Measurements from ENCODE around the gene MALRD1. TPM values are rescaled to one million over a fixed set of nuclear protein-coding genes. Genes with fewer than 3 reads are reported as not detected.

MALRD1 gene
- total RNA-seq, 4 donors from 2014 or later, result 0.94 to 4.5 (median 2.3) TPM; not detected in 1

DNA sequence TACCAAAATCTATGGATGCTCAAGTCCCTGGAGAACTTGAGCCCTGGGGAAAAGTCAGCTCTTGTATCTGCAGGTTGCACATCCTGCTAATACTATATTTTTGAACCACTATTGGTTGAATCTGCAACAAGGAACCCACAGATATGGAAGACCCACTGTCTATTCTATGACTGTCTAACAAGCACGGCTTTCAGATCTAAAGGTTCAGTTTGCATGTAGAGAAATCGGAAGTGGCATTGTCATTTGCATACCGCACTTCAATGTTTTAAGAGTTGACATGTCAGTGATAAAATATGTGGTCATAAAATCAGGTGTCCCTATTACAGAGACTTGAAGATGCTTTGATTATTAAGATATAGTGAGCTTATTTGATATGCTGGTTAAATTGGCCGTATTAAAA lies 95.6 kb downstream of the MALRD1 start:
- no peaks in the 10 kb centered on the region for H3K9me3 ChIP-seq
- H3K4me1 ChIP-seq, result no peaks in the 10 kb centered on the region
- TF ChIP-seq, protein P1, sequence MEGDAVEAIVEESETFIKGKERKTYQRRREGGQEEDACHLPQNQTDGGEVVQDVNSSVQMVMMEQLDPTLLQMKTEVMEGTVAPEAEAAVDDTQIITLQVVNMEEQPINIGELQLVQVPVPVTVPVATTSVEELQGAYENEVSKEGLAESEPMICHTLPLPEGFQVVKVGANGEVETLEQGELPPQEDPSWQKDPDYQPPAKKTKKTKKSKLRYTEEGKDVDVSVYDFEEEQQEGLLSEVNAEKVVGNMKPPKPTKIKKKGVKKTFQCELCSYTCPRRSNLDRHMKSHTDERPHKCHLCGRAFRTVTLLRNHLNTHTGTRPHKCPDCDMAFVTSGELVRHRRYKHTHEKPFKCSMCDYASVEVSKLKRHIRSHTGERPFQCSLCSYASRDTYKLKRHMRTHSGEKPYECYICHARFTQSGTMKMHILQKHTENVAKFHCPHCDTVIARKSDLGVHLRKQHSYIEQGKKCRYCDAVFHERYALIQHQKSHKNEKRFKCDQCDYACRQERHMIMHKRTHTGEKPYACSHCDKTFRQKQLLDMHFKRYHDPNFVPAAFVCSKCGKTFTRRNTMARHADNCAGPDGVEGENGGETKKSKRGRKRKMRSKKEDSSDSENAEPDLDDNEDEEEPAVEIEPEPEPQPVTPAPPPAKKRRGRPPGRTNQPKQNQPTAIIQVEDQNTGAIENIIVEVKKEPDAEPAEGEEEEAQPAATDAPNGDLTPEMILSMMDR (IDR thresholded peaks at IDR 0.05), result no peak
- TF ChIP-seq POLR2A (IDR thresholded peaks at IDR 0.05), result no peak
- no peak for DNase-seq
- 86 to 94% methylated on average over 4 of the region's 4 CpGs for WGBS, 2 donors
- intact Hi-C loops (cut with DNase I), result no loop called here
- no peaks in the 10 kb centered on the region for H3K27me3 ChIP-seq
- H3K27ac ChIP-seq, result no peak overlapping the region
- no peak overlapping the region for H3K4me3 ChIP-seq (replicated peaks in 1 of 3)
- no peaks in the 10 kb centered on the region for H3K36me3 ChIP-seq

DNA sequence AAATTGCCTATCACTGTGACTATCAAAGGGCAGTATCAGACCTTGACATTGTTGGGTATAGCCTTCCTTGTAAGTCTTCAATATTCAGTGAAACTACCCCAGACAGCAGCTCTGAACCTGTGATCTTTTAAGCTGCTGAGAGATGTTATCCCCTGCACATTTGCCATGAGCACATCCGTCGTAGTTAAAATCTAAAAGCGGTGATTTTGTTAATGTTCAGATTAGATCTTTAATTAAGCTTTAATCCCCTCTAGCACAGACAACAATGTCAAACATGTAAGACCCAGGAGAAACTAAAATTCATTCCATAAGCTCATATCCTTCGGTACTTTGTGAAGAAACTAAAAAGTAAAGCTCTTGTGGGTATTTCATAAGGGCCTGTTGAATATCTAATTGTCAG lies 105.8 kb downstream of the MALRD1 start:
- intact Hi-C loops (cut with DNase I), result no loop called here
- H3K4me3 ChIP-seq (replicated peaks in 1 of 3), result no peak overlapping the region
- H3K27me3 ChIP-seq, result no peaks in the 10 kb centered on the region
- no peak overlapping the region for H3K27ac ChIP-seq
- DNase-seq, result no peak
- no peaks in the 10 kb centered on the region for H3K36me3 ChIP-seq
- H3K9me3 ChIP-seq, result no peaks in the 10 kb centered on the region
- H3K4me1 ChIP-seq, result no peaks in the 10 kb centered on the region
- TF ChIP-seq, protein P1 (IDR thresholded peaks at IDR 0.05), result no peak
- no peak for TF ChIP-seq POLR2A (IDR thresholded peaks at IDR 0.05)
- WGBS, 2 donors, result 73 to 88% methylated on average over 4 of the region's 4 CpGs

DNA sequence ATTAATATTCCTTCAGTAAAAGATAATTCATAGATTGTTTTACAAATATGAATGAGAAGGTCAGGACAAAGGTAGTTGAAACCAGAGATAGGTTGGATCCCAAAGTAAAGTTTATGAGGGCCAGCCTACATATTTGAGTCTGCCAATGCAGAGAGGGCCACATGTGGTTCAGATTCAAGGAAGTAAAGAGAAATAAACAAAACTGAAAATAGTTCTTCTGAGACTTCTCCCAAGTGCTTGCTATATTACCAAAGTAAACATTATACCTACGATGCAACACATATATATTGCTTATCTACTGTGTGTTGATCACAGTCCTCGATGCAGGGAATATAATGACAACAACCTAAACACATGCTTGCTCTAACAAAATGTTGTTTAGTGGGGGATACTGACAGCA lies 109.8 kb downstream of the MALRD1 start:
- 64 to 91% methylated on average over 2 of the region's 2 CpGs for WGBS, 2 donors
- TF ChIP-seq POLR2A (IDR thresholded peaks at IDR 0.05), result no peak
- TF ChIP-seq, protein P1 (IDR thresholded peaks at IDR 0.05), result no peak
- DNase-seq, result no peak
- intact Hi-C loops (cut with DNase I), result no loop called here
- H3K9me3 ChIP-seq, result no peaks in the 10 kb centered on the region
- H3K36me3 ChIP-seq, result no peaks in the 10 kb centered on the region
- H3K27me3 ChIP-seq, result no peaks in the 10 kb centered on the region
- H3K4me3 ChIP-seq (replicated peaks in 1 of 3), result no peak overlapping the region
- H3K27ac ChIP-seq, result no peak overlapping the region
- no peaks in the 10 kb centered on the region for H3K4me1 ChIP-seq

DNA sequence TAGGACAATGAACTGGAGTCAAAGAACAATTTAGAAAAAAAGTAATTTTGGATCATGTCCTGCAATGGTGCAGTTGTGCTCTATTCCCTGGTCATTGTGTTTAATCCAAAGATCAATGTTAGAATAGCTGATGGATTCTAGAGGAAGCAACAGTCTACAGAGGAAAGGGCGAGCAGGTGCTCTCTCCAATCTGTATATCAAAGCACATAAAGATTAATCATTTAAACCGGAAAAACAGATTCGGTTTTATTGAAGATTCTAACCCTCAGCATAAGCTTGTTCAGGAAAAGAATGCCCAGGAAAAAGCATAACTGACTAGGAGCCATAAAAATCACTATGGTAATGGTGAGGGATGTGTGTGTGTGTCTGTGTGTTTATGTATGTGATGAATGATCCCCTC lies 110.3 kb downstream of the MALRD1 start:
- Histone ChIP-seq H3K4me3 (replicated peaks in 1 of 3) (no peak overlapping the region), H3K36me3 (no peaks in the 10 kb centered on the region), H3K4me1 (no peaks in the 10 kb centered on the region), H3K27ac (no peak overlapping the region), H3K9me3 (no peaks in the 10 kb centered on the region), H3K27me3 (no peaks in the 10 kb centered on the region)
- 85 to 86% methylated on average over 3 of the region's 3 CpGs for WGBS, 2 donors
- TF ChIP-seq, protein P1 (IDR thresholded peaks at IDR 0.05), result no peak
- TF ChIP-seq POLR2A (IDR thresholded peaks at IDR 0.05), result no peak
- no peak for DNase-seq
- intact Hi-C loops (cut with DNase I), result no loop called here

DNA sequence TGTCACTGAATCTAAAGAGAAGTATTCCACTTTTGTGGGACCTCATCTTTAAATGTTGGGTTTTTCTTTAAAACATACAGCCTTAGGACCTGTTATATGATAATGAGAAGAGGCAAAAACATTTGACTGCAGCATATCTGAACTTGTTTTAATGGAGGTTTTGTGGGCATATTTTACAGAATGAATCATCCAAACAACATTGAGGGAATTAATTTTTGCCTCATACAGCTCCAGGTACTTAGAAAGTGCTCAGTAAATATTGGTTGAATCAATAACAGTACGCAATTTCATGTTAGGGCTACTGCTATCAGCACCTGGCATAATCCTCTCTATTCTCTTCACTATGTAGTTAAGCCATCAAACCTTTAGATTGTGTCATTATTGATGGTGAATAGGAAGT lies 115.9 kb downstream of the MALRD1 start:
- H3K27ac ChIP-seq, result no peak overlapping the region
- H3K9me3 ChIP-seq, result no peaks in the 10 kb centered on the region
- intact Hi-C loops (cut with DNase I), result no loop called here
- no peaks in the 10 kb centered on the region for H3K27me3 ChIP-seq
- TF ChIP-seq POLR2A (IDR thresholded peaks at IDR 0.05), result no peak
- TF ChIP-seq, protein P1 (IDR thresholded peaks at IDR 0.05), result no peak
- no peak overlapping the region for H3K4me3 ChIP-seq (replicated peaks in 1 of 3)
- H3K36me3 ChIP-seq, result no peaks in the 10 kb centered on the region
- WGBS, 2 donors, result 71 to 78% methylated on average over 1 of the region's 1 CpG
- no peaks in the 10 kb centered on the region for H3K4me1 ChIP-seq
- no peak for DNase-seq

All from thyroid gland (tissue), 4 donors.